Effector memory CD4-positive, alpha-beta T cell (primary cell): Measurements from ENCODE around the gene MEF2C.

ENCODE experiments used
- DNase-seq, 3 donors: peaks; one replicate each; pipeline ENCODE4 v3.0.0-alpha.2; 2020
- H3K27ac ChIP-seq: 2 replicates; pipeline ENCODE4 v1.7.0; 2013; ENCODE audit warnings: mild to moderate bottlenecking, low read length, moderate library complexity; ENCODE audit not compliant: insufficient read depth, poor library complexity, severe bottlenecking
- H3K27me3 ChIP-seq: replicated peaks from 2 replicates; pipeline ENCODE4 v1.7.0; 2013; ENCODE audit warnings: mild to moderate bottlenecking, low read length; ENCODE audit not compliant: insufficient read depth, control insufficient read depth, poor library complexity, severe bottlenecking
- H3K36me3 ChIP-seq: 2 replicates; pipeline ENCODE4 v1.7.0; 2013; ENCODE audit warnings: mild to moderate bottlenecking, low read length, moderate library complexity; ENCODE audit not compliant: control insufficient read depth, insufficient read depth
- H3K4me1 ChIP-seq: 2 replicates; pipeline ENCODE4 v1.7.0; 2013; ENCODE audit warnings: low read length, mild to moderate bottlenecking; ENCODE audit not compliant: control insufficient read depth, insufficient read depth, poor library complexity, severe bottlenecking
- H3K4me3 ChIP-seq: 2 replicates; pipeline ENCODE4 v1.7.0; 2013; ENCODE audit warnings: low read length, low read depth, mild to moderate bottlenecking; ENCODE audit not compliant: insufficient read depth, poor library complexity, severe bottlenecking
- H3K9me3 ChIP-seq: 2 replicates; pipeline ENCODE4 v1.7.0; 2013; ENCODE audit warnings: mild to moderate bottlenecking, low read length, moderate library complexity; ENCODE audit not compliant: control insufficient read depth

MEF2C gene

GRCh38 chr5:88836195-88836838, 46.7 kb downstream of the MEF2C start:
- no peaks in the 10 kb centered on the region for H3K36me3 ChIP-seq
- no peak for DNase-seq
- H3K4me1 ChIP-seq: no peaks in the 10 kb centered on the region
- no peak overlapping the region for H3K4me3 ChIP-seq
- H3K9me3 ChIP-seq: no peaks in the 10 kb centered on the region
- H3K27ac ChIP-seq: no peak overlapping the region
- no peaks in the 10 kb centered on the region for H3K27me3 ChIP-seq

- Histone ChIP-seq H3K4me3 (no peak overlapping the region), H3K27me3 (no peaks in the 10 kb centered on the region), H3K36me3 (no peaks in the 10 kb centered on the region), H3K27ac (no peak overlapping the region), H3K4me1 (no peaks in the 10 kb centered on the region), H3K9me3 (no peaks in the 10 kb centered on the region)
- no peak for DNase-seq
Observed at GRCh38 chr5:88834499-88834898, 48.5 kb downstream of the MEF2C start.

- Histone ChIP-seq H3K4me1 (no peaks in the 10 kb centered on the region), H3K36me3 (no peaks in the 10 kb centered on the region), H3K9me3 (no peaks in the 10 kb centered on the region), H3K4me3 (no peak overlapping the region), H3K27me3 (no peaks in the 10 kb centered on the region), H3K27ac (no peak overlapping the region)
- no peak for DNase-seq
Observed at GRCh38 chr5:88834131-88834462, 48.9 kb downstream of the MEF2C start.

- H3K4me1 ChIP-seq: no peaks in the 10 kb centered on the region
- H3K9me3 ChIP-seq: no peaks in the 10 kb centered on the region
- H3K4me3 ChIP-seq: no peak overlapping the region
- H3K27ac ChIP-seq: no peak overlapping the region
- DNase-seq: no peak
- no peaks in the 10 kb centered on the region for H3K27me3 ChIP-seq
- H3K36me3 ChIP-seq: no peaks in the 10 kb centered on the region
Observed at GRCh38 chr5:88833371-88834130, 49.4 kb downstream of the MEF2C start.

- Histone ChIP-seq H3K9me3 (no peaks in the 10 kb centered on the region), H3K4me3 (no peak overlapping the region), H3K4me1 (no peaks in the 10 kb centered on the region), H3K36me3 (no peaks in the 10 kb centered on the region), H3K27ac (no peak overlapping the region), H3K27me3 (no peaks in the 10 kb centered on the region)
- DNase-seq: no peak
Observed at GRCh38 chr5:88831816-88832215, 51.2 kb downstream of the MEF2C start.

- Histone ChIP-seq H3K36me3 (no peaks in the 10 kb centered on the region), H3K4me3 (no peak overlapping the region), H3K27me3 (no peaks in the 10 kb centered on the region), H3K4me1 (no peaks in the 10 kb centered on the region), H3K27ac (no peak overlapping the region), H3K9me3 (no peaks in the 10 kb centered on the region)
- no peak for DNase-seq
Observed at GRCh38 chr5:88830567-88830966, 52.4 kb downstream of the MEF2C start.

GRCh38 chr5:88829775-88830174, 53.2 kb downstream of the MEF2C start:
- no peaks in the 10 kb centered on the region for H3K36me3 ChIP-seq
- no peaks in the 10 kb centered on the region for H3K27me3 ChIP-seq
- no peak overlapping the region for H3K4me3 ChIP-seq
- H3K4me1 ChIP-seq: no peaks in the 10 kb centered on the region
- H3K27ac ChIP-seq: no peak overlapping the region
- H3K9me3 ChIP-seq: no peaks in the 10 kb centered on the region
- DNase-seq: no peak

- Histone ChIP-seq H3K4me1 (no peaks in the 10 kb centered on the region), H3K9me3 (no peaks in the 10 kb centered on the region), H3K4me3 (no peak overlapping the region), H3K27ac (no peak overlapping the region), H3K27me3 (no peaks in the 10 kb centered on the region), H3K36me3 (no peaks in the 10 kb centered on the region)
- no peak for DNase-seq
Observed at GRCh38 chr5:88829054-88829453, 53.9 kb downstream of the MEF2C start.

- no peaks in the 10 kb centered on the region for H3K9me3 ChIP-seq
- H3K27ac ChIP-seq: no peak overlapping the region
- no peak overlapping the region for H3K4me3 ChIP-seq
- H3K36me3 ChIP-seq: no peaks in the 10 kb centered on the region
- no peaks in the 10 kb centered on the region for H3K4me1 ChIP-seq
- no peak for DNase-seq
- H3K27me3 ChIP-seq: no peaks in the 10 kb centered on the region
Observed at GRCh38 chr5:88827997-88828396, 55.0 kb downstream of the MEF2C start.

GRCh38 chr5:88826646-88827585, 56.1 kb downstream of the MEF2C start:
- Histone ChIP-seq H3K9me3 (no peaks in the 10 kb centered on the region), H3K4me3 (no peak overlapping the region), H3K27ac (no peak overlapping the region), H3K36me3 (no peaks in the 10 kb centered on the region), H3K27me3 (no peaks in the 10 kb centered on the region), H3K4me1 (no peaks in the 10 kb centered on the region)
- no peak for DNase-seq
